Measurements from ENCODE around the gene MGP.

DNA sequence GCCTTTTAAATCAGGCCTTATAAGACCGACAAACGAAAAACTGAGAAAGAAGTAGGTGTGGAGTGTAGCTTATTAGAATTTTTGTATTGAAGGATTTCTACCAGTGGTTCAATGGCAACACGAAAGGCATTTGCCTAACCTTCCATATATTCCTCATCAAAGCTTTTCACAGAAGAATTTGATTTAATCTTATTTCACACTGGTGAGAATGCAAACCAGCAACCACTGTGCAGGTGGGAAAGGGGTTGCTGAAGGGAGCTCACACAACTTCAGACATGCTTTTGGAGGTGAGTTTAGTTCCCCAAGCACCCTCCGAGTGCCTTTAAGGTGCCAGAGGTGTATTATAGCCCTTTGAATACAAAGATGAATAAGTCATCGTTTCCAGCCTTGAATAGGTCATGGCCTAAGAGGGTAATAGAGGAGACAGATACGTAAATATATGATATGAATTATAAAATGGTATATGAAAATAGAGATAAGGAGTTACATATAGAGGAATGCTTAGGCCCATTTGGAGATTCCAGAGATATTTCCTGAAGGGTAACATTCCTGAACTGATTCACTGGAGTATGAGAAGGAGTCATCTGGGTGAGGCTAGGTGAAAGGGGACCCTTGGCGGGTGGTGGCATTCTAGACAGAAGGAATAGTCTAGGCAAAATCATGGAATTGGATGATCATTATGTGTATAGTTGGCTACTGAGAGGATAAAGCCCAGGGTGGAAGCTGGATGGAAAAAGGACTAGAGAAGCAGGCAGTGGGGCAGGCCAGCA lies 46.3 kb upstream of the MGP start:
- TF ChIP-seq POLR2A (IDR thresholded peaks at IDR 0.05) (no peak), POLR2AphosphoS5 (IDR thresholded peaks at IDR 0.05) (no peak), EP300 (IDR thresholded peaks at IDR 0.05; ENCODE audit: low read depth) (no peak)
- TF ChIP-seq, protein P1, sequence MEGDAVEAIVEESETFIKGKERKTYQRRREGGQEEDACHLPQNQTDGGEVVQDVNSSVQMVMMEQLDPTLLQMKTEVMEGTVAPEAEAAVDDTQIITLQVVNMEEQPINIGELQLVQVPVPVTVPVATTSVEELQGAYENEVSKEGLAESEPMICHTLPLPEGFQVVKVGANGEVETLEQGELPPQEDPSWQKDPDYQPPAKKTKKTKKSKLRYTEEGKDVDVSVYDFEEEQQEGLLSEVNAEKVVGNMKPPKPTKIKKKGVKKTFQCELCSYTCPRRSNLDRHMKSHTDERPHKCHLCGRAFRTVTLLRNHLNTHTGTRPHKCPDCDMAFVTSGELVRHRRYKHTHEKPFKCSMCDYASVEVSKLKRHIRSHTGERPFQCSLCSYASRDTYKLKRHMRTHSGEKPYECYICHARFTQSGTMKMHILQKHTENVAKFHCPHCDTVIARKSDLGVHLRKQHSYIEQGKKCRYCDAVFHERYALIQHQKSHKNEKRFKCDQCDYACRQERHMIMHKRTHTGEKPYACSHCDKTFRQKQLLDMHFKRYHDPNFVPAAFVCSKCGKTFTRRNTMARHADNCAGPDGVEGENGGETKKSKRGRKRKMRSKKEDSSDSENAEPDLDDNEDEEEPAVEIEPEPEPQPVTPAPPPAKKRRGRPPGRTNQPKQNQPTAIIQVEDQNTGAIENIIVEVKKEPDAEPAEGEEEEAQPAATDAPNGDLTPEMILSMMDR (IDR thresholded peaks at IDR 0.05): no peak

All from transverse colon (tissue), 4 donors.